Stimulated activated CD4-positive, alpha-beta T cell treated with anti-CD3 and anti-CD28 coated beads, TNF-alpha, amount 100 ng/mL, for 1 hour (primary cell): ENCODE results near the gene GJB1.
"Not testable (repeated sequence)": the region's sequence is repeated elsewhere in the genome, so short reads cannot be mapped to it uniquely, and the experiment has no call there.

Experiments
- DNase-seq, 3 donors: peaks; one replicate each; pipeline ENCODE4 v3.0.0-alpha.2; 2020; ENCODE audit warnings: low read depth in 3 of 3, low spot score in 1 of 3

The GJB1 gene

DNA sequence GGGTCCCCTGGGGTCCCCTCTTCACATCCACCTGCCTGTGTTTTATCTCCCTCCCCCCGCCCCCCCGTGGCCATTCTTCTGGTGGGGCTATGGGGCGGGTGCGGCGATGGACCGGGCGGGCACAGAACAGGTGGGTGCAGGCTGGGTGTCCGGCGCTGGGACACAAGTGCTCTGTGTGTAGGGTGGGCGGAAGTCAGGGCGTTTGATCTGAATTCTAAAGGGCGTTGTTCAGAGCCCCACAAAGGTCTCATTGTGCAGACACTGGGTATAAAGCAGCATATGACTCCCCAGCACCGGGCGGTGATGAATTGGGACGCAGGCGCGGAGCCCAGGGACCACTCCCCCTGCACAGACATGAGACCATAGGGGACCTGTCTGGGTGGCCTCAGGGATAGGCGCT lies at the start of gene GJB1:
Gene GJB1, plus strand, starts transcription at position 296 of the 400 bp plus-strand sequence. CDS start 484 bp downstream, outside the sequence.
- DNase-seq = no peak

DNA sequence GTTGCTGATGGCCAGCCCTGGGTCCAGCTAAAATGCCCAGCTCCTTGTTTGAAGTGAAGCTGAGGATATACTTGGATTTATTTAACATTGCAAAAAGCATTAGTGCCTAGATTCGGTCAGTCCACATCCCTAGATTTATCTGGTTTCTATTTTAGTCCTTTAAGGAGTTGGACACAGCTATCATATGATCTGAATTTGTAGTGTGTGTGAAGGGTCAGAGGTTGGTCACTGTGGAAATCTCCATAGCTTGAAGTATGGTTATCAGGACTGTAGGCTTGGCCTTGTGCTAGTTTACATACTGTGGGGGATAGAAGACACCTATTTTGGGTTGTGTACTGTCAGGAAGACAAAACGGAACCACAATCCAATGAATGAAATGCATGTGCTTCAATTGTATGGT lies 49.6 kb upstream of the GJB1 start:
- DNase-seq = no peak

DNA sequence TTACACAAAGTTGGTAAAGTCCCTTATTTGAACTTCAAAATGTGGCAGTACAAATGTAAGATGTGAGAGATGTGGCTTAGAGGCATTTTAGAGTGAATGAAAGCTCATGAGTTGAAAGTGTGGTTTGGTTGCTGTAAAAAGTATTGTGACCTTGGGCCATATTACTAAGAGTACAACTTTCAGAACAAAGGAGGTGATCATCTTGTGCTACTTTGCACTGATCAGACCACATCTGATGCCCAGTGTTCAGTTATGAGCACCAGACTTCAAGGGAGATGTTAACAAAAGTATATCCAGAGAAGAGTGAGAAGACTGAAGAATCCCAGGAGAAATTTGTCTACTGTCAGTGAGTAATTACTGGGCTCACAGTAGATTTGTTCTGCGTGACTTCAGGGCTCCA lies 48.2 kb upstream of the GJB1 start:
- DNase-seq = no peak

DNA sequence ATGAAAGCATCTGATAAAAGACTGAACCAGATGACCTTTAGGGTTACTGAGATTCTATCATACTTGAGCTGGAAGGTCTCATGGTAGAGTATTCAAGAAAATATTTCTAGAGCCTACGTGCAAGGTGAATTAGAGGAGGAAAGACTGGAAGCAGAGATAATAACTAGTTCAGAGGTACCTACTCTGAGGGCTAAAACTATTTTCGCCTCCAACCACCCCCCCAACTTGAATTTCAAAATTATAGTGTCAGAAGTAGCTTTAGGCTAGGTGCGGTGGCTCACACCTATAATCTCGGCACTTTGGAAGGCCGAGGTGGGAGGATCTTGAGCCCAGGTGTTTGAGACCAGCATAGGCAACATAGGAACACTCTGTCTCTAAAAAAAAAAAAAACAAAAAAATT lies 47.5 kb upstream of the GJB1 start:
- no peak for DNase-seq

DNA sequence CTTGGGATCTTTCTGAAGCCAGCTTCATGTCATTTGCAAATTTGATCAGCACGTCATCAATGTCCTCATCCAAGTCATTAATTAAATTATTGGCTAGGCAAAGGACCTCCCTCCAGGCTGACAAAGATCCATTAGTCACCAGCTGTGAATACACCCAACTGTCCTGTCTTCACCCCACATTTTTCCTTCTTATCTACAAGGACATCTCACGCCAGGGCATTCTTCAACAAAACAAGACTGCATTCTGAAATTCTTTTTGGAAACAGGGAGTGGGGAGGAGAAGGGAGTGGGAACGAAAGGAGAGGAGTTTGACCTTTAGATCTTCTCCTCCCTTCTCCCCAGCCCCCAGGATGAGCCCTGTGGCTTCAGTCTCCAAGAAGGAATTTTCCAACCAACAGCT lies 45.7 kb upstream of the GJB1 start:
- no peak for DNase-seq

DNA sequence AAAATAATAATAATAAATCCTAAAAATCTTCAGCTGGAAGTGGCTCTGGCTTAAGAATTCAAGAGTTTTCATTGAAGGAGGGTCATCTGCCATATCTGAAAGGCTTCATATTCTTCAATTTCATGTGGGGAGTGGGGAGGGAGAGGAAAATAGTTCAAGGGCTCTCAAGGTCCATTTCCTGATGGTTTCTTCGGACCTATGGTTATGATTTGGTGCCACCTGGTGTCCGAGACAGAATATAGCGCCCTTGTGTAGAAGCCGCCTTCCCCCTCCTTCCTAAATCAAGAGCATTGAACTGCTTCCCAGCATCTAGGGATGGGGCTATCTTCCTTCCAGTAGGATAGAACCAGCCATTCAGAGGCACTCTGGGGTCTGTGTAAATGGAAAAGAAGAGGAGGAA lies 44.1 kb upstream of the GJB1 start:
- DNase-seq = peak in 1 of 3 donors; percentile 16

DNA sequence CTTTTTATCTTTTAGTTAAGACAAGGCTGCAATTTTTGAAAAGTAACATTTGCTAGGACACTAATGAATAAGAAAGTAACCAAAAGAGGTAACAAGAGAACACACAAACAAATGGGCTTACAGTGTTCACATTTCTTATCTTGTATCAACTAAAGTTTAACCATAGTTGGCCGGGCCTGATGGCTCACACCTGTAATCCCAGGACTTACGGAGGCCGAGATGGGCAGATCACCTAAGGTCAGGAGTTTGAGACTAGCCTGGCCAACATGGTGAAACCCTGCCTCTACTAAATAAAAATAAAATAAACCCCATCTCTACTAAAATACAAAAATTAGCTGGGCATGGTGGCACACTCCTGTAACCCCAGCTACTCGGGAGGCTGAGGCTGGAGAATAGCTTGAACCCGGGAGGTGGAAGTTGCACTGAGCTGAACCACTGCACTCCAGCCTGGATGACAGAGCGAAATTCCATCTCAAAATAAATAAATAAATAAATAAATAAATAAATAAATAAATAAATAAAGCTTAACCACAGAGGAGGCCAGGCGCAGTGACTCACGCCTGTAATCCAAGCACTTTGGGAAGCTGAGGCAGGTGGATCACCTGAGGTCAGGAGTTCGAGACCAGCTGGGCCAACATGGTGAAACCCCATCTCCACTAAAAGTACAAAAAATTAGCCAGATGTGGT lies 42.3 kb upstream of the GJB1 start:
- not testable (repeated sequence) for DNase-seq

DNA sequence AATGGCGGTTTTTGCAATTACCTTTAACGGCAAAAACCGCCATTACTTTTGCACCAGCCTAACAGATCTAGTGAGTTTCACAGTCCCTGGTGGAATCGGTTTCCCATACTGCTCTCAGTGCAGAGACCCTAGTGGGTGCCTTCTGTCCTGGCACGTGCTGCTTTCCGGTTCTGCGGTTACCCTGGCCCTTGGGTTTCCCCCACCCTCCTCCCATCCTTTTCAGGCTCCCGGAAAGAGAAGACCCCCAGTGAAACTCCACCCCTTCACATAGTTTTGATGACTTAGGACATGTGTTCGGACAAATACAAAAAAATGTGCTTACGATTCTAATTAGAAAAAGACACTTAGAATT lies 41.5 kb upstream of the GJB1 start:
- DNase-seq = peak in 1 of 3 donors; percentile 19

DNA sequence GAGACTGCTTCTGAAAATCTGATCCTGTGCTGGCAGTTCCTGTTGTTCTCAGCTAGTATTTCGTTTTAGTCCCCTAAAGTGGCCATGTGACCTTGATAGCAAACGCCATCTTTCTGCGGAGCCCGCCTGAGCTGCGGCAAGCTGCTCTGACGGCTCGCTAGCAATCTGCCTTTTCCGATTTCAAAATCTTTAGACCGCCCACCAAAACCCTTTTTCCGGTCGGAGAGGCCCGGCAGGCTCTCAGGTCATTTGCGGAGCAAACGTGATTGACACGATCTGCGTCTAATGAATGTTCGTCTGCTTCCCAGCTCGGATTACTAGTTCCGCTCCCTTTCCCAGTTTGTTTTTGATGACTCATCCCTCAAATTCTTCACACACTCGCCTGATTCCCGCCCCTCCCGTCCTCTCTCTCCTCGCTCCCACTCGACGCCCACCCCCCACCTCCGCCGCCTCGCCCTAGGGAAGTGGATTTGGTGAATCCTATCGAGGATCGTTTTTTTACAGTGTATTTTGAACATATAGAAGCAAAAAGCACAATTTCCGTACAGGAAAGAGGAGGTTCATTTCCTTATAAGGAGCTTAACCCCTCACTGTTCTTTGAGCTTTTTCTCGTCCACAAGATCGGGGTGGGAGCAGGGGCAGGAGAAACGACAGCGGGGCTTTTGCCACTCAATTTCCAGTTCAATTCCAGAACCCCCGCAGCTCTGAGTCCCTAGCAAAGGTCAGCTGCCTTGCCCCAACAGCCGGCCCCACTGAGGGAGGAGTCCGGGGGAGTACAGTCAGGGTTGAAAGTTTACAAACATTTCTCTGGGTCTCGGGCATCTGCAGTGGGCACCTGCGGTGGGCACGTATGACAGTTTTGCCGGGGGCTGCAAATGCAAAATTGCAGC lies 40.9 kb upstream of the GJB1 start:
- DNase-seq = peak; percentile 43 to 57 (median 49)

DNA sequence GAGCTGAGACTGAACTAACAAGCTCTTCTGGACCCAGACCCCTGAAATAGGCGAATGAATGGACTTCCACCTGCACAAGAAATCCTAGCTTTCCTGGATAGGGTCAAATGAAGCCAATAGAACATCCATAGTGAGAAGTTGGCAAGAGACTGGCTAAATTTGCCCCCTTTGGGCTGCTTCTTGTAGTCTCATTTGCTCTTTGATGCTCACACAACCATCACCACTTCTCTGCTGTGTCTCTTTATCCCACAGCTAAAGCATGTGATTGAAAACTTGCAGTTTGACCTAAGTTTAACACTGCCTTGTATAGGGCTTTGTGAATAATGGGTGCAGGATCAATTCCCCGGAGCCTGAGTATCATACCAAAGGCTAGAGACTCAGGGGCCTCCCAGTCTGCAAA lies 40.2 kb upstream of the GJB1 start:
- DNase-seq = no peak

DNA sequence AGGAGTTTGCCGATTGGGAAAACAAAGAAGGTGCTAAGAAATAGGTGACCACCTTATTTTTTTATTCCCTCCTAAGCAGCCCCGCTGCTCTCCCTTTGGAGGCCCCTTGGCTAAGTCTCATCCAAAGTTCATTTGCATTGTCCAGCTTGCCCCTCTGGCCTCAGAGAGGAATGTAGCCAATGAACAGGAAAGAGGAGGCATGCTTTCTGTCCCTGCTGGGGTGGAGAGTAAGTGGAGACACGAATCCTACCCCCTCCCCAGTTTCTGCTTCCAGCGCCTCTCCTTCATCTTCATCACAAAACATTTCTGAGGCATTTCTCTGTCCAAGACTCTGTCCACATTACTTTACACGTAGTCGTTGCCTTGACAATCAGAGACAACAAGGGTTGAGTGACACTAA lies 39.7 kb upstream of the GJB1 start:
- DNase-seq = no peak

DNA sequence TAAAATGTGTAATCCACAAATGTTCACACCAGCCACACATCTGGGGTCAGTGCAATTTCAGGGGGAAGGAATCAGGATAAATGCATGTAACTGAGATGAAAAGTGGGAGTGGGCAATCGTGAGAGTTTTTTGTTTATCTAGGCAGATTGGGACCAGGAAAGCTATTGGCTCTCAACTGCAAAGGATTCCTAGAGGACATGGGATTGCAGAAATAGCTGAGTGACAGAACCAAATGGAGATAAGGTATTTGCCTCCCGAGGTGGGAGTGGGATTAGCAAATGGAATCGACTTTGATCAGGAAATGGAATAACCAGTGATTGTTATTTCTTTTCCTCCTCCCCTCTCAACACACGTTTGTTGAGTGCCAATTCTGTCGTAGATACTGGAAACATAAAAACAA lies 38.9 kb upstream of the GJB1 start:
- no peak for DNase-seq

DNA sequence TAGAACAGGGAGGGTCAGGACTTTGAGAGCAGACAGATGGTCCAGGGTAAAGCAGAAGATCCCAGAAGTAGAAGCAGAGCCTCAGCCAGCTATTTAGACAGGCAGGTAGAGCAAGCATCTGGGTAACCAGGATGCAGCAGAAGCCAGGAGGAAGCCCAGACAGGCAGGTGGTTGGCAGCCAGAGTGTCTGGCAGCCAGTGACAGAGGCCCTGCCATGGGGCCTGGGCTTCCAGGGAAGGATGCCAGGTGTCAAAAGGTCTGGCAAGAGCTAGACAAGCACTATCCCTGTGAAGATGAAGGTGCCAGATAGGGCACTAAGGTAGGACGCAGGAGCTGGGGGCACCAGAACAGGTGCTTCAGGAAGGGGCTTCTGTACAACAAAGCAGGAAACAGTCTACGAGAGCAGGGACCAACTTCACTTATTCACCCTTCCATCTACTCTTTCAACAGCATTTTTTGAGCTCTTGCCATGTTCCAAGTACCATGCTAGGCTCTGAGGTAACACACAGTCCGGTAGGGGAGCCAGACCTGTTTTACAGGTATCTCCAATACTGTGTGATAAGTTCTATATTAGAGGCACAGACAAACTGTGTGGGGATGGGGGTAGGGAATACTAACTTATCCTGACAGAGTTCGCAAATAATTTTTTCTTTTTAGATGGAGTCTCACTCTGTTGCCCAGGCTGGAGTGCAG lies 38.1 kb upstream of the GJB1 start:
- no peak for DNase-seq

DNA sequence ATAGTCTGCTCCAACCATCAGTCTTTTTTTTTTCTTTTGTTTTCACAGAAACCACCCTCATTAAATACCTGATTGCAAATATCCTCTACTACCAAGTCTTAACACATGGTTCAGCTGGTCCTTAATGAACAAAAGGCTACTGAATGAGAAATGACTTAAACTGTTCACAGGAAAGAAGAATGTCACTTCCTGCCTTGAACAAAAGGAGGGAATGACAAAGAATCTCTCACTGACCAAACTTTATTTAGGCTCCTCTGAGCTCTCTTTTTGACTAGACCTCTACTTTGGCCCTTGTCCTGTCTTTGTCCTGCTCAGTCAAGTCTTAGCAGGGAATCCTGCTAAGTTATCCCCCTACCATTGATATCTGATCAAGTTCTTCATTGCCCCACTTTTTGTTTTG lies 31.8 kb upstream of the GJB1 start:
- DNase-seq = no peak

DNA sequence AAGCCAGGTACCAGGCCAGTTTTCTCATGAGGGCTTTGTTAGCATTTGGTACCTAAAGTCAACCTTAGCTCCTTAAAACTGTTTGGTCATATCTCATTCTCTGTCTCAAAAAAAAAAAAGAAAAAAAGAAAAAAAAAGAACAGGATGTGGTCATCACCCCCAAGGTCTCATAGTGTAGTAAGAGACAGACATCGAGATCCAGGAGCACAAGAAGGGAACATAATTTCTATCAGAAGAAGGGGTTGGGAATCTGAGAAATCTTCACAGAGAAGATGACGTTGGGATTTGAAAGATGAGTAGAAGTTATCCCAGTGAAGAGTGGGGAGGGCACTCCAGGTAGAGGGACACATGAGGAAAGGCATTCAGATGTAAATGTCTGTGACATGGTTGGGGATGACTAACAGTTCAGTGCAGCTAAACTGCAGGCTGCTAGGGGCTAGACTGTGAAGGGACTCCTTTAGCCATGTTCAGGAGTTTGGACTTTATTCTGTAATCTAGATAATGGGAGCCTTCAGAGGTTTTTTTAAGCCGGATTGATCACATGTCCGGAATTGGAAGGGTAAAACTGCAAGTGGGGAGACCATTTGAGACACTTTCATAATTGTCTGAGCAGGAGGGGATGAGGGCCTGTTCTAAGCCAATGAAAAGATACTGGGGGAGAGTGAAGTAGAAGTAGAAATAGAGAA lies 26.9 kb upstream of the GJB1 start:
- no peak for DNase-seq

DNA sequence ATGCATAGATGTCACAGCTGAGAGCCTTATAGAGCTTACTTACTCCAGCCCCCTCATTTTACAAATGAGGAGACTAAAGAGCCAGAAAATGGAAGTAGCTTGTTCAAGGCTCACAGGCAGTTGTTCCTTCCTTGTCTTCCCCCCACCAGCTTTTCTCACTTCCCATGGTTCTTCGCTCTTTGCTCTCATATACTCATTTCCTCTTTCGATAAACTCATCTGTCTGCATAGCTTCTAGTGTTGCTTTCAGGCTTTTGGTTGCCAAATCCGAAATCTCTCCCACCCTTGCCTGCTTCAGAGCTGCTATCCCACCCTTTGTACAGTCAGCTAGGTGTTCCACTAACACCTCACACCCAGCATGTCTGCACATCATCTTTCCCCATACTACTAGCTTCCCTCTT lies 25.0 kb upstream of the GJB1 start:
- no peak for DNase-seq

DNA sequence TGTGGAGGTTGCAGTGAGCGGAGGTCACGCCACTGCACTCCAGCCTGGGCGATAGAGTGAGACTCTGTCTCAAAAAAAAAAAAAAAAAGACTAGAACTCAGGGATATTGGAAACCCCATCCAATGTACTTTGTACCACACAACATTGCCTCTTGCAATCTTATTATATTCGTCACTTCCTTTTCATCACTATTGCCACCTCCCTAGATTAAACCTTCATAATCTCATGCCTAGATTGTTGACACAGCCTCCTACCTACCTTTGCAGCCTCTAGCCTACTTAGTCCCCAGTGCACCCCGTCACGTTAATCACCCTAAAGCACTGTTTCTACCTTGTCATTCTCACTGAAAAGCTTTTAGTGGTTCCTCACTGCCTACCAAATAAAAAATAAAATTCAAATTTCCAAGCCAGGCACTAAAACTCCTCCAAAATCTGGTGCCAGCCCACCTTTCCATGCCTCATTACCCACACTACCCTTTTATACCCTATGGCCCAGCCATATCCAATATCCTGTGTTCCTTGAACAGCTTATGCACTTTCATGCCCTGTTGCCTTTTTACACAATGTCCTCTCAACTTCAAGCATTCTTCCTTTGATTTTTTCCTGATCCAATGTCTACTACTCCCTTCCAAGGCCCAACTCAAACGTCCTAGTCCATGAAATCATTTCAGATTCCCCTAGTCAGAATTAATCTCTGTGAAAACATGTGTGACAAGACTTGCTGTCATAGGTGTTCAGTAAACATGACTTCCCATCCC lies 23.6 kb upstream of the GJB1 start:
- no peak for DNase-seq

DNA sequence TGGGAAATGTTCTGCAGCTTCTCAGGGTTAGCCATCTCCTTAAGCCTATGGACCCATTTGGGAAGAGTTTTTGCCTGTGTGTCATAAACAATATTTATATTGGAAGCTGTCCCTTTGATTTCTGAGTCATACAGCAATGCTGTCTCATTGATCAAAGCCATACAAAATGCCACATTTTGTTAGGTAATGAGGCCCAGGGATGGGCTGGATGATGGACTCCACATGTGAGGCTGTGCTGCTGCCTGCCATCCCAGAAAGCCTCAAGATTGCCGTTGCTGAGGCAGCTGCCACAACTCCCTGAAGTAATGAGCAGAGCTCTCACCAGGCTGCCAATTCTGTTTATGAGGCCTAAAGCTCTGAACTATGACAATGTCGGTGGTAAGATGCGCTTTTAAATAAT lies 12.2 kb upstream of the GJB1 start:
- no peak for DNase-seq

DNA sequence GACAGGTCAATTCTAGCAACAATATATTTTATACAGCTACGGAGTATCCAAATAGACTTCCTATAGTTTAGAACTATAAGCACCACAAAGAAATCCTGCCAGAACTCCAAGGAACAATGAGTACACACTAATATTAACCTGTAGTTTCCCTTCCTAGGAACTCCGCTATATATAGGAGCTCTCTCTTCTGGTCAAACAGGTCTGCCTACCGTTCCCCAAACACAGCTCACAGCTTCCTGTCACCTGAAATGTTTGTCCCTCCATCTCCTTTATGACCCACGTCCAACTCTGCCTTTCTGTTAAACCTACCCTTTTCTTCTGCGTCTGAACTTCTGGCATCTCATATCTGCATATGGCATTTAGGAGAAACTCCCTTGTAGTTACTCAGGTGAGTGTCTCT lies 10.5 kb upstream of the GJB1 start:
- no peak for DNase-seq

DNA sequence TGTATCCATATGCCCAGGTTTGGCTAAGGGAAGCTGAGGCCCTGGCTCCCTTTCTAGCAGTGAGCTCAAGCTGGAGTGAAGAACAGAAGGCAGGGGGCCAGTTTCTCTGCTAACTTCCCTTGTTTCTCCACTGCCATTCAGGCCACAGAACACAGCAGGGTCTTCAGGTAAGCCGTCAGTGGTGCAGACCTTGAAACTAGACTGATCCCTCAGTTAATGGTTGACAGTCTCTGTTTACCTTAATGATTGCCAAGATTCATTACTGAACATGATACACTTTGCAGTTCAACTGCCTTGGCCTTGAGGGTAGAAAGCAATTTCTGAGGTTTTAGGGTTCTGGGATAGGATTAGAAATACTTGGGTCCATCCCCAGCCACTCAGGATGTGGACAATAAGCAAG lies 8.9 kb upstream of the GJB1 start:
- no peak for DNase-seq
